GM19193 (cell line): ENCODE results near the gene HSPB9.

Source experiments
- POLR2A ChIP-seq: IDR thresholded peaks from 4 replicates; pipeline ENCODE4 v1.6.1; 2011; ENCODE audit not compliant: insufficient read depth, insufficient read length; ENCODE audit errors: extremely low read depth

The HSPB9 gene

GRCh38 chr17:42111871-42112551 lies 10.6 kb upstream of the HSPB9 start:
- peak; percentile 48 for TF ChIP-seq POLR2A

- peak; percentile 89 for TF ChIP-seq POLR2A
Observed at GRCh38 chr17:42112552-42113176, 9.9 kb upstream of the HSPB9 start, which contains the start of gene DHX58. DHX58 (minus strand) TSS chr17:42112714; CDS start chr17:42111892, 822 bp downstream.

- TF ChIP-seq POLR2A: no peak
Observed at GRCh38 chr17:42113293-42114069, 9.1 kb upstream of the HSPB9 start.

GRCh38 chr17:42114118-42114517 lies 8.5 kb upstream of the HSPB9 start:
- no peak for TF ChIP-seq POLR2A

GRCh38 chr17:42116705-42117396 lies 5.8 kb upstream of the HSPB9 start:
- TF ChIP-seq POLR2A: no peak

GRCh38 chr17:42117397-42118125 lies 5.0 kb upstream of the HSPB9 start:
- TF ChIP-seq POLR2A: no peak

- TF ChIP-seq POLR2A: no peak
Observed at GRCh38 chr17:42118126-42118510, 4.5 kb upstream of the HSPB9 start.

- TF ChIP-seq POLR2A: no peak
Observed at GRCh38 chr17:42118545-42118944, 4.1 kb upstream of the HSPB9 start.

- no peak for TF ChIP-seq POLR2A
Observed at GRCh38 chr17:42119301-42119700, 3.3 kb upstream of the HSPB9 start.

GRCh38 chr17:42120161-42120769 lies 2.3 kb upstream of the HSPB9 start:
- no peak for TF ChIP-seq POLR2A

GRCh38 chr17:42120770-42121769 lies 1.5 kb upstream of the HSPB9 start, which contains the start of gene KAT2A:
KAT2A (minus strand) TSS chr17:42121367; CDS start chr17:42121304, 63 bp downstream.
- TF ChIP-seq POLR2A: peak; percentile 71

- TF ChIP-seq POLR2A: no peak
Observed at GRCh38 chr17:42124256-42124655, 1.7 kb downstream of the HSPB9 start.

- TF ChIP-seq POLR2A: no peak
Observed at GRCh38 chr17:42125565-42125964, 3.0 kb downstream of the HSPB9 start.
